Measurements from ENCODE around the gene ABCD3. TPM values are rescaled to one million over a fixed set of nuclear protein-coding genes. Genes with fewer than 3 reads are reported as not detected.

ABCD3 gene
- polyA plus RNA-seq, 3 donors = 7.8 to 24.9 (median 21.0) TPM

Other genes starting within 250 kb of the ABCD3 start
- gene ARHGAP29, start 180.8 kb upstream of the ABCD3 start, polyA plus RNA-seq = under 1 TPM; 0.69 to 0.98 (median 0.81) TPM
- 1 to 10 TPM in 1 of 3 donors, under 1 TPM in 2; 0.29 to 3.7 (median 0.77) TPM for gene F3, start 123.4 kb downstream of the ABCD3 start, polyA plus RNA-seq